ENCODE measurements around the gene SHKBP1. TPM values are rescaled to one million over a fixed set of nuclear protein-coding genes. Genes with fewer than 3 reads are reported as not detected.
A peak's percentile ranks its signal among the peaks of the same experiment; 100 is the strongest.

Gene SHKBP1
- total and polyA plus RNA-seq, 9 of the 15 experiments (the other 6 are each of a cell fraction or from before 2014, with no cell fraction given), result 1.2 to 58.1 (median 22.3) TPM

DNA sequence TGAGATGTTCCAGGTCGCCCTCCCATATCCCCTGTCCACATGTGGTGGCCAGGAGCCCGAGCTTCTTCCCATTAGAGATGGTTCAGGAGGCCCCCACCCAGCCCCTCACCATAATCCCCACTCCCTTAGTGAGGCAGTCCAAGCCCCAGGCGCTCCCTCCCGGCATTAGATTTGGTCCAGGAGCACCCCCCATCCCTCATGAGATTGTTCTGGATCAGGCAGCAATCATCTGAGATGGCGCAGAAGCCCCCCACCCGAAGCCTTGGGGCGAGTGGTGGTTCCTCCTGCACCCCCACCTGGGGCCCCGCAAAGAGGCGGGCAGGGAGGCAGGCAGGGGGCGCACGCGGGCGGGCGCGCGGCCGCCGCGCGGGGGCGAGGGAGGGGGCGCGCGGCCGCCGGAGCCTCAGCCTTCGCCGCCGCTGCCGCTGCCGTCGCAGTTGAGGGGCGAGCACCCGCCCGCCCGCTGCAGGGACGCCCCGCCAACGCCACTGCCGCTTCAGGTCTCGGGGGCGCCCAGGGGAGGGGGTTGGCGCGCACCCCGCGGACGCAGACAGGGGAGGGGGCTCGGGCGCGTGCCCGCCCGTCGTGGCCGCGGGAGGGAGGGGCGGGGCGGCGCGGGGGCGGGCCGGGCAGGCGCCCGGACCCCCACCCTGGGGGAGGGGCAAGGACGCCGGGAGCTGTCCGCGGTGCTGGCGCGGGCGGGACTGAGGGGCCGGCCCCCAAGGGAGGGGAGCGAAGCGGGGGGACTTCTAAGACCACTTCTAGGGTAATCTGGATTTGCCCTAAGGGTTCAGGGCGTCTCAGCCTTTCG, 46.4 kb upstream of the SHKBP1 start (continued):
- TF ChIP-seq MGA (IDR thresholded peaks at IDR 0.05) (no peak), ZNF511 (CRISPR knock-in tag; IDR thresholded peaks at IDR 0.05) (0 out of 2 replicates have a peak, but pooled peaks have one; percentile 58)
- TF ChIP-seq, protein P1, sequence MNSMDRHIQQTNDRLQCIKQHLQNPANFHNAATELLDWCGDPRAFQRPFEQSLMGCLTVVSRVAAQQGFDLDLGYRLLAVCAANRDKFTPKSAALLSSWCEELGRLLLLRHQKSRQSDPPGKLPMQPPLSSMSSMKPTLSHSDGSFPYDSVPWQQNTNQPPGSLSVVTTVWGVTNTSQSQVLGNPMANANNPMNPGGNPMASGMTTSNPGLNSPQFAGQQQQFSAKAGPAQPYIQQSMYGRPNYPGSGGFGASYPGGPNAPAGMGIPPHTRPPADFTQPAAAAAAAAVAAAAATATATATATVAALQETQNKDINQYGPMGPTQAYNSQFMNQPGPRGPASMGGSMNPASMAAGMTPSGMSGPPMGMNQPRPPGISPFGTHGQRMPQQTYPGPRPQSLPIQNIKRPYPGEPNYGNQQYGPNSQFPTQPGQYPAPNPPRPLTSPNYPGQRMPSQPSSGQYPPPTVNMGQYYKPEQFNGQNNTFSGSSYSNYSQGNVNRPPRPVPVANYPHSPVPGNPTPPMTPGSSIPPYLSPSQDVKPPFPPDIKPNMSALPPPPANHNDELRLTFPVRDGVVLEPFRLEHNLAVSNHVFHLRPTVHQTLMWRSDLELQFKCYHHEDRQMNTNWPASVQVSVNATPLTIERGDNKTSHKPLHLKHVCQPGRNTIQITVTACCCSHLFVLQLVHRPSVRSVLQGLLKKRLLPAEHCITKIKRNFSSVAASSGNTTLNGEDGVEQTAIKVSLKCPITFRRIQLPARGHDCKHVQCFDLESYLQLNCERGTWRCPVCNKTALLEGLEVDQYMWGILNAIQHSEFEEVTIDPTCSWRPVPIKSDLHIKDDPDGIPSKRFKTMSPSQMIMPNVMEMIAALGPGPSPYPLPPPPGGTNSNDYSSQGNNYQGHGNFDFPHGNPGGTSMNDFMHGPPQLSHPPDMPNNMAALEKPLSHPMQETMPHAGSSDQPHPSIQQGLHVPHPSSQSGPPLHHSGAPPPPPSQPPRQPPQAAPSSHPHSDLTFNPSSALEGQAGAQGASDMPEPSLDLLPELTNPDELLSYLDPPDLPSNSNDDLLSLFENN (IDR thresholded peaks at IDR 0.05; ENCODE audit: low read depth in 2 of 2, low read length in 2 of 2), result no peak
- TF ChIP-seq, protein P2, sequence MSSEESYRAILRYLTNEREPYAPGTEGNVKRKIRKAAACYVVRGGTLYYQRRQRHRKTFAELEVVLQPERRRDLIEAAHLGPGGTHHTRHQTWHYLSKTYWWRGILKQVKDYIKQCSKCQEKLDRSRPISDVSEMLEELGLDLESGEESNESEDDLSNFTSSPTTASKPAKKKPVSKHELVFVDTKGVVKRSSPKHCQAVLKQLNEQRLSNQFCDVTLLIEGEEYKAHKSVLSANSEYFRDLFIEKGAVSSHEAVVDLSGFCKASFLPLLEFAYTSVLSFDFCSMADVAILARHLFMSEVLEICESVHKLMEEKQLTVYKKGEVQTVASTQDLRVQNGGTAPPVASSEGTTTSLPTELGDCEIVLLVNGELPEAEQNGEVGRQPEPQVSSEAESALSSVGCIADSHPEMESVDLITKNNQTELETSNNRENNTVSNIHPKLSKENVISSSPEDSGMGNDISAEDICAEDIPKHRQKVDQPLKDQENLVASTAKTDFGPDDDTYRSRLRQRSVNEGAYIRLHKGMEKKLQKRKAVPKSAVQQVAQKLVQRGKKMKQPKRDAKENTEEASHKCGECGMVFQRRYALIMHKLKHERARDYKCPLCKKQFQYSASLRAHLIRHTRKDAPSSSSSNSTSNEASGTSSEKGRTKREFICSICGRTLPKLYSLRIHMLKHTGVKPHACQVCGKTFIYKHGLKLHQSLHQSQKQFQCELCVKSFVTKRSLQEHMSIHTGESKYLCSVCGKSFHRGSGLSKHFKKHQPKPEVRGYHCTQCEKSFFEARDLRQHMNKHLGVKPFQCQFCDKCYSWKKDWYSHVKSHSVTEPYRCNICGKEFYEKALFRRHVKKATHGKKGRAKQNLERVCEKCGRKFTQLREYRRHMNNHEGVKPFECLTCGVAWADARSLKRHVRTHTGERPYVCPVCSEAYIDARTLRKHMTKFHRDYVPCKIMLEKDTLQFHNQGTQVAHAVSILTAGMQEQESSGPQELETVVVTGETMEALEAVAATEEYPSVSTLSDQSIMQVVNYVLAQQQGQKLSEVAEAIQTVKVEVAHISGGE (CRISPR knock-in tag; IDR thresholded peaks at IDR 0.05), result peak in 1 of 3 experiments; percentile 53; a peak in 1 of 6 replicates

Data from K562 (cell line).